Neural crest cell (in vitro differentiated cells): ENCODE data around the gene FLYWCH1. TPM values are rescaled to one million over a fixed set of nuclear protein-coding genes. Genes with fewer than 3 reads are reported as not detected.
"Not testable (repeated sequence)": the region's sequence is repeated elsewhere in the genome, so short reads cannot be mapped to it uniquely, and the experiment has no call there.

Experiments used
- DNase-seq: peaks from one replicate; pipeline ENCODE4 v3.0.0; 2021; ENCODE audit warnings: low read depth, mixed read lengths, low spot score
- H3K27ac Mint-ChIP-seq: one replicate; pipeline ENCODE4 v1.8.0; 2021; ENCODE audit warnings: mild to moderate bottlenecking, mixed read lengths; ENCODE audit not compliant: unreplicated experiment
- H3K27me3 Mint-ChIP-seq: 2 replicates; pipeline ENCODE4 v1.8.0; 2021; ENCODE audit warnings: low read depth, mild to moderate bottlenecking, mixed read lengths
- H3K36me3 Mint-ChIP-seq: 2 replicates; pipeline ENCODE4 v1.8.0; 2021; ENCODE audit warnings: low read depth, mild to moderate bottlenecking, mixed read lengths
- H3K4me1 Mint-ChIP-seq: 2 replicates; pipeline ENCODE4 v1.8.0; 2021; ENCODE audit warnings: mixed read lengths
- H3K4me3 Mint-ChIP-seq: one replicate; pipeline ENCODE4 v1.8.0; 2021; ENCODE audit warnings: mild to moderate bottlenecking, mixed read lengths
- H3K9me3 Mint-ChIP-seq: 2 replicates; pipeline ENCODE4 v1.8.0; 2021; ENCODE audit warnings: mixed read lengths
- total RNA-seq: library from RNA; stranded (reverse); gene quantifications from 2 replicates; pipeline ENCODE4 v1.2.1, GENCODE V29; 2021
- TF ChIP-seq, protein P1 (sequence below): fragments of 200-600 bp; sonication (generic); conservative IDR thresholded peaks from 2 replicates; pipeline ENCODE4 v1.5.0; 2021; ENCODE audit warnings: antibody characterized with exemption, mild to moderate bottlenecking

The FLYWCH1 gene
- total RNA-seq, 1 donor from 2014 or later: 26.4 TPM

DNA sequence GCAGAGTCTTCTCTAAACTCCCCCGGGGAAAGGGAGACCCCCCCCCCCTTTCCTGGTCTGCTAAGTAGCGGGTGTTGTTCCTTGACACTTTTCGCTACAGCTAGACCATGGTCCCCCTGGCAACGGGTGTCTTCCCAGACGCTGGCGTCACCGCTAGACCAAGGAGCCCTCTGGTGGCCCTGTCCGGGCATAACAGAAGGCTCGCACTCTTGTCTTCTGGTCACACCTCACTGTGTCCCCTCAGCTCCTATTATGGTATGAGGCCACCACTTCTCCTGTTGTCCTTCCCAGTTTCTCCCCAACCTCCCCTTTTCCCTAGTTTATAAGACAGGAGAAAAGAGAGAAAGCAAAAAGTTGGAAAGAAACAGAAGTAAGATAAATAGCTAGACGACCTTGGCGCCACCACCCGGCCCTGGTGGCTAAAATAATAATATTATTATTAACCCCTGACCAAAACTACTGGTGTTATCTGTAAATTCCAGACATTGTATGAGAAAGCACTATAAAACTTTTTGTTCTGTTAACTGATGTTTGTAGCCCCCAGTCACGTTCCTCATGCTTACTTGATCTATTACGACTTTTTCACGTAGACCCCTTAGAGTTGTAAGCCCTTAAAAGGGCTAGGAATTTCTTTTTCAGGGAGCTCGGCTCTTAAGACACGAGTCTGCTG lies 4.5 kb upstream of the FLYWCH1 start:
- TF ChIP-seq, protein P1, sequence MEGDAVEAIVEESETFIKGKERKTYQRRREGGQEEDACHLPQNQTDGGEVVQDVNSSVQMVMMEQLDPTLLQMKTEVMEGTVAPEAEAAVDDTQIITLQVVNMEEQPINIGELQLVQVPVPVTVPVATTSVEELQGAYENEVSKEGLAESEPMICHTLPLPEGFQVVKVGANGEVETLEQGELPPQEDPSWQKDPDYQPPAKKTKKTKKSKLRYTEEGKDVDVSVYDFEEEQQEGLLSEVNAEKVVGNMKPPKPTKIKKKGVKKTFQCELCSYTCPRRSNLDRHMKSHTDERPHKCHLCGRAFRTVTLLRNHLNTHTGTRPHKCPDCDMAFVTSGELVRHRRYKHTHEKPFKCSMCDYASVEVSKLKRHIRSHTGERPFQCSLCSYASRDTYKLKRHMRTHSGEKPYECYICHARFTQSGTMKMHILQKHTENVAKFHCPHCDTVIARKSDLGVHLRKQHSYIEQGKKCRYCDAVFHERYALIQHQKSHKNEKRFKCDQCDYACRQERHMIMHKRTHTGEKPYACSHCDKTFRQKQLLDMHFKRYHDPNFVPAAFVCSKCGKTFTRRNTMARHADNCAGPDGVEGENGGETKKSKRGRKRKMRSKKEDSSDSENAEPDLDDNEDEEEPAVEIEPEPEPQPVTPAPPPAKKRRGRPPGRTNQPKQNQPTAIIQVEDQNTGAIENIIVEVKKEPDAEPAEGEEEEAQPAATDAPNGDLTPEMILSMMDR: peak; percentile 65
- H3K4me1 Mint-ChIP-seq: peaks cover 33% of the 10 kb centered on the region
- peak; percentile 55 for DNase-seq
- peak overlapping the region; percentile 76 for H3K4me3 Mint-ChIP-seq
- H3K9me3 Mint-ChIP-seq, H3K36me3 Mint-ChIP-seq, H3K27ac Mint-ChIP-seq: not testable (repeated sequence)
- peaks cover 16% of the 10 kb centered on the region for H3K27me3 Mint-ChIP-seq

DNA sequence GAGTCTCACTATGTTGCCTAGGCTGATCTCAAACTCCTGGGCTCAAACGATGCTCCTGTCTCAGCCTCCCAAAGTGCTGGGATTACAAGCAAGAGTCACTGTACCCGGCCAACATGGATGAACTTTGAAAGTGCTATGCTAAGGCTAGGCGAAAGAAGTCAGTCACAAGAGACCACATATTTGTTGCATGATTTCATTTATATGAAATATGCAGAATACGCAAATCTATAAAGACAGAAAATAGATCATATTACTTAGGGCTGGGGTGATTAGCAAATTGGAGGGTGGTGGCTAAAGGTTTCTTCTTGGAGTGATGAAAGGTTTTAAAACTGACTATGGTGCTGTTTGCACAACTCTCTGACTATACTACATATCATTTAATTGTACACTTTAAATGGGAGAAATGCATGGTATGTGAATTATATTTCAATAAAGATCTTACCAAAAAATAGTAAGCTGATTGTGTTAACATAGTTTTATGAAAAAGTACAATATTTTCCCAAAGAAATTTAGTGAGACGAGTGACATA lies 1.2 kb upstream of the FLYWCH1 start:
- Mint-ChIP-seq H3K4me1 (peaks cover 38% of the 10 kb centered on the region), H3K36me3 (peaks cover 3% of the 10 kb centered on the region), H3K4me3 (peak overlapping the region; percentile 91), H3K9me3 (peaks cover 5% of the 10 kb centered on the region), H3K27me3 (peaks cover 24% of the 10 kb centered on the region), H3K27ac (no peak overlapping the region)
- TF ChIP-seq, protein P1: no peak
- no peak for DNase-seq

DNA sequence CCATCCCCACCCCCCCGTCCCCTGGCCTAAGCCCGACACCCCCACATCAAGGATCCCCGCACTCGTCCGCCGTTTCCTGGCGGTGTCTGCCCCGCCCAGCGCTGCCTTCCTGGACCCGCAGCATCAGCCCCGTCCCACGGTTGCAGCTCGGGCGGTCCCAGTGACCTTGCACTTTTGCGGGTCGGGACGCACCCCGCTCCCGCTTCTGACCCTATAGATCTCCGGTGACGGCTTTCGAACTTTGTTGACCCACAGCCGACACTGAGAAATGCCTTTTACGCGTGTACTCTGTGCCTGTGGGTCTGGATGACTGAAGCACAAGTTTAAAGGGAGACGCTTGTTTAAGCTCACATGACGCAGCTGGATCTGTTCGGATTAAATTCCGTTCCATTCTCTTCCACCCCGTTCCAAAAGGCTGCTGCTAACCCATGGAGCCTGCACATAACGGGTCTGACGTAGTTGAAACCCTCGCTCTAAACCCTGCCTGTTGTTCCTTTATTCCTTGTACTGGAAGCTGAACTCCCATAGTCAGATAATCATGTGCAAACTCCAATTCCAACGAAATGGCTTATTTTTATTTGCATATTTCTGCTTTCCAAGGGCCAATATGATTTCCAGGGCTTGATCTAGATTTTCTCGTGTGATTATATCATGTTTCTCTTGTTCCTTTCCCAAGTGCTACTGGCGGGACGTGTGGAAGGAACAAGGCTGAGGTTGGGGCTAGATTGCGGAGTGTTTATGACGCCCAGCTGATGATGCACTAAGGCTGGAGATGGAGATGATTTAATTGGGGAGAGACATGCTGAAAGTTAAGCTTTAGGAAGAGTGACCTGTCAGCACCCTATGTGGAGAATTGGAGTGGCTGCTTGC lies 834 bp downstream of the FLYWCH1 start:
- Mint-ChIP-seq H3K9me3 (no peaks in the 10 kb centered on the region), H3K27ac (peak overlapping the region; percentile 88), H3K4me3 (peak overlapping the region; percentile 93), H3K4me1 (peaks cover 23% of the 10 kb centered on the region), H3K27me3 (peaks cover 20% of the 10 kb centered on the region), H3K36me3 (no peaks in the 10 kb centered on the region)
- DNase-seq: no peak
- TF ChIP-seq, protein P1: no peak

DNA sequence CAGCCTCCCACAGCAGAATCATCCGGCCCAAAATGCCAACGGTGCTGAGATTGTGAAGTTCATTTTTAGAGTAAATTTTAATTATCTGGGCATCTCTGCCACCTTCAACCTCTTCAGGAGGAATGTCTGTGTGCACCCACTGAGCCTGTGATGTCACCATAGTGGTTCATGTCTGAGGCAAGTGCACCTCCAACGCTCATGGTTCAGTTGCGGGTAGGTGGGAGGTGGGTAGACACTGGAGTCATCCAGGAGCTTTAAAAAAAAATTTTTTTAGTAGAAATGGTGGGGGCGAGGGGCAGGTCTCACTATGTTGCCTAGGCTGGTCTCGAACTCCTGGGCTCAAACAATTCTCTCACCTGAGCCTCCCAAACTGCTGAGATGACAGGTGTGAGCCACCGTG lies 1.9 kb downstream of the FLYWCH1 start:
- no peaks in the 10 kb centered on the region for H3K36me3 Mint-ChIP-seq
- no peak for DNase-seq
- peak overlapping the region; percentile 93 for H3K4me3 Mint-ChIP-seq
- no peaks in the 10 kb centered on the region for H3K9me3 Mint-ChIP-seq
- H3K4me1 Mint-ChIP-seq: peaks cover 22% of the 10 kb centered on the region
- peaks cover 20% of the 10 kb centered on the region for H3K27me3 Mint-ChIP-seq
- TF ChIP-seq, protein P1: no peak
- H3K27ac Mint-ChIP-seq: no peak overlapping the region

DNA sequence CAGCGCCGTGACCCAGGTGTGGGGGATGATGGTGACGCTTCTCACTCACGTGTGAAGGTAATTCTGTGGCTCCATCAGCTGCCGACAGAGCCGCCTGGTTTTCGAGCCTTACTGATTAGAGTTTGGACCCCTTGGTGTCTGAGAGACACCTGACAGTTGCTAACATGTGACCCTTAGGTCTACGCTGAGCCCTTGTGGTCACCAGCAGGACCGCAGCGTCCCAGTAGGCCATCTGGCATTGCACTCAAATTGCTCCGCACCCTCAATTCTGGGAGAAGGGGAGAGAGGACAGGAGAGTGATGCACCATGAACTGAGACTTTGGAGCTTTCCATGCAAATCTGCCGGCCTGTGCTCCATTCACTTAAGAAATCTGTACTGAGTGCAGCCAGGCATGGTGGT lies 2.5 kb downstream of the FLYWCH1 start:
- Mint-ChIP-seq H3K27ac (no peak overlapping the region), H3K4me3 (peak overlapping the region; percentile 78), H3K36me3 (no peaks in the 10 kb centered on the region), H3K27me3 (peaks cover 18% of the 10 kb centered on the region), H3K4me1 (peaks cover 22% of the 10 kb centered on the region), H3K9me3 (no peaks in the 10 kb centered on the region)
- no peak for DNase-seq
- TF ChIP-seq, protein P1: no peak
